Activated T-cell treated with anti-CD3 and anti-CD28 coated beads, Interleukin-2, amount 50 U/mL, for 24 hours (primary cell): ENCODE data around the gene NXPE3.
"Not testable (repeated sequence)": the region's sequence is repeated elsewhere in the genome, so short reads cannot be mapped to it uniquely, and the experiment has no call there.

ENCODE experiments used
- DNase-seq: peaks from one replicate; pipeline ENCODE4 v3.0.0-alpha.2; 2020
- H3K27ac Mint-ChIP-seq: 2 replicates; pipeline ENCODE4 v1.8.0; 2020; ENCODE audit warnings: mild to moderate bottlenecking, mixed read lengths
- H3K27me3 Mint-ChIP-seq: 2 replicates; pipeline ENCODE4 v1.8.0; 2020; ENCODE audit warnings: mixed read lengths
- H3K36me3 Mint-ChIP-seq: 2 replicates; pipeline ENCODE4 v1.8.0; 2020; ENCODE audit warnings: low read depth, mixed read lengths
- H3K4me1 Mint-ChIP-seq: 2 replicates; pipeline ENCODE4 v1.8.0; 2020; ENCODE audit warnings: low read depth, mixed read lengths
- H3K4me3 Mint-ChIP-seq: 2 replicates; pipeline ENCODE4 v1.8.0; 2020; ENCODE audit warnings: mild to moderate bottlenecking, moderate library complexity, mixed read lengths
- H3K9me3 Mint-ChIP-seq: 2 replicates; pipeline ENCODE4 v1.8.0; 2020; ENCODE audit warnings: mixed read lengths

The NXPE3 gene

GRCh38 chr3:101779047-101779821, at the start of gene NXPE3:
TSS of gene NXPE3 (plus strand) at chr3:101779211. CDS start at chr3:101785597, 6,386 bp downstream.
- Mint-ChIP-seq H3K4me3 (peak within 1 kb of the TSS; percentile 88), H3K36me3 (peaks cover 25% of the 10 kb centered on the region), H3K4me1 (peaks cover 57% of the 10 kb centered on the region), H3K9me3 (no peaks in the 10 kb centered on the region), H3K27me3 (no peaks in the 10 kb centered on the region), H3K27ac (peak within 1 kb of the TSS; percentile 96)
- peak; percentile 98 for DNase-seq

- Mint-ChIP-seq H3K4me3 (no peak overlapping the region), H3K27ac (no peak overlapping the region), H3K9me3 (no peaks in the 10 kb centered on the region), H3K36me3 (peaks cover 86% of the 10 kb centered on the region), H3K4me1 (peaks cover 17% of the 10 kb centered on the region), H3K27me3 (no peaks in the 10 kb centered on the region)
- no peak for DNase-seq
Measured at GRCh38 chr3:101729586-101729985, 49.4 kb upstream of the NXPE3 start.

GRCh38 chr3:101730839-101731238, 48.2 kb upstream of the NXPE3 start:
- DNase-seq = no peak
- no peak overlapping the region for H3K4me3 Mint-ChIP-seq
- H3K27ac Mint-ChIP-seq = no peak overlapping the region
- H3K4me1 Mint-ChIP-seq = peaks cover 12% of the 10 kb centered on the region
- H3K27me3 Mint-ChIP-seq = no peaks in the 10 kb centered on the region
- H3K9me3 Mint-ChIP-seq = no peaks in the 10 kb centered on the region
- H3K36me3 Mint-ChIP-seq = peaks cover 88% of the 10 kb centered on the region

GRCh38 chr3:101732240-101732641, 46.8 kb upstream of the NXPE3 start:
- Mint-ChIP-seq H3K4me1 (peaks cover 2% of the 10 kb centered on the region), H3K36me3 (peaks cover 94% of the 10 kb centered on the region), H3K9me3 (no peaks in the 10 kb centered on the region), H3K4me3 (no peak overlapping the region), H3K27ac (no peak overlapping the region), H3K27me3 (no peaks in the 10 kb centered on the region)
- no peak for DNase-seq

GRCh38 chr3:101735833-101736232, 43.2 kb upstream of the NXPE3 start:
- H3K4me1 Mint-ChIP-seq = no peaks in the 10 kb centered on the region
- DNase-seq = no peak
- H3K36me3 Mint-ChIP-seq = peaks cover 82% of the 10 kb centered on the region
- no peaks in the 10 kb centered on the region for H3K27me3 Mint-ChIP-seq
- no peak overlapping the region for H3K4me3 Mint-ChIP-seq
- no peak overlapping the region for H3K27ac Mint-ChIP-seq
- H3K9me3 Mint-ChIP-seq = no peaks in the 10 kb centered on the region

- H3K27me3 Mint-ChIP-seq, DNase-seq, H3K4me3 Mint-ChIP-seq, H3K27ac Mint-ChIP-seq, H3K9me3 Mint-ChIP-seq, H3K4me1 Mint-ChIP-seq: not testable (repeated sequence)
- H3K36me3 Mint-ChIP-seq = peaks cover 54% of the 10 kb centered on the region
Measured at GRCh38 chr3:101741914-101742313, 37.1 kb upstream of the NXPE3 start.

- peaks cover 45% of the 10 kb centered on the region for H3K36me3 Mint-ChIP-seq
- DNase-seq = no peak
- H3K4me1 Mint-ChIP-seq = peaks cover 3% of the 10 kb centered on the region
- H3K4me3 Mint-ChIP-seq = no peak overlapping the region
- no peak overlapping the region for H3K27ac Mint-ChIP-seq
- no peaks in the 10 kb centered on the region for H3K27me3 Mint-ChIP-seq
- H3K9me3 Mint-ChIP-seq = peaks cover 4% of the 10 kb centered on the region
Measured at GRCh38 chr3:101744811-101745210, 34.2 kb upstream of the NXPE3 start.

- peaks cover 47% of the 10 kb centered on the region for H3K36me3 Mint-ChIP-seq
- H3K27me3 Mint-ChIP-seq, H3K4me1 Mint-ChIP-seq, DNase-seq, H3K4me3 Mint-ChIP-seq, H3K9me3 Mint-ChIP-seq, H3K27ac Mint-ChIP-seq: not testable (repeated sequence)
Measured at GRCh38 chr3:101745934-101746333, 33.1 kb upstream of the NXPE3 start.

- DNase-seq, H3K4me3 Mint-ChIP-seq, H3K27ac Mint-ChIP-seq, H3K27me3 Mint-ChIP-seq, H3K4me1 Mint-ChIP-seq, H3K9me3 Mint-ChIP-seq: not testable (repeated sequence)
- H3K36me3 Mint-ChIP-seq = peaks cover 82% of the 10 kb centered on the region
Measured at GRCh38 chr3:101753386-101754113, 25.5 kb upstream of the NXPE3 start.

GRCh38 chr3:101758224-101758623, 20.8 kb upstream of the NXPE3 start:
- Mint-ChIP-seq H3K36me3 (peaks cover 79% of the 10 kb centered on the region), H3K27ac (no peak overlapping the region), H3K4me1 (peaks cover 11% of the 10 kb centered on the region), H3K9me3 (no peaks in the 10 kb centered on the region), H3K27me3 (no peaks in the 10 kb centered on the region), H3K4me3 (no peak overlapping the region)
- no peak for DNase-seq

- Mint-ChIP-seq H3K4me1 (peaks cover 9% of the 10 kb centered on the region), H3K9me3 (no peaks in the 10 kb centered on the region), H3K4me3 (no peak overlapping the region), H3K27me3 (no peaks in the 10 kb centered on the region), H3K27ac (no peak overlapping the region), H3K36me3 (peaks cover 75% of the 10 kb centered on the region)
- no peak for DNase-seq
Measured at GRCh38 chr3:101762041-101762646, 16.9 kb upstream of the NXPE3 start.

GRCh38 chr3:101777745-101778281, 1.2 kb upstream of the NXPE3 start:
- not testable (repeated sequence) for H3K27me3 Mint-ChIP-seq, H3K9me3 Mint-ChIP-seq, DNase-seq
- peaks cover 46% of the 10 kb centered on the region for H3K4me1 Mint-ChIP-seq
- H3K4me3 Mint-ChIP-seq = peak overlapping the region; percentile 88
- H3K36me3 Mint-ChIP-seq = peaks cover 13% of the 10 kb centered on the region
- H3K27ac Mint-ChIP-seq = peak overlapping the region; percentile 52

GRCh38 chr3:101778385-101779046, 495 bp upstream of the NXPE3 start:
- Mint-ChIP-seq H3K27me3 (no peaks in the 10 kb centered on the region), H3K4me1 (peaks cover 49% of the 10 kb centered on the region), H3K9me3 (no peaks in the 10 kb centered on the region), H3K27ac (peak overlapping the region; percentile 96), H3K36me3 (peaks cover 18% of the 10 kb centered on the region), H3K4me3 (peak overlapping the region; percentile 88)
- DNase-seq = no peak

GRCh38 chr3:101779822-101780381, 891 bp downstream of the NXPE3 start:
- no peak for DNase-seq
- Mint-ChIP-seq H3K9me3 (no peaks in the 10 kb centered on the region), H3K4me3 (peak overlapping the region; percentile 88), H3K36me3 (peaks cover 32% of the 10 kb centered on the region), H3K27me3 (no peaks in the 10 kb centered on the region), H3K4me1 (peaks cover 63% of the 10 kb centered on the region), H3K27ac (peak overlapping the region; percentile 96)
